Breast epithelium (tissue), 3 donors: ENCODE data around the gene CHD5.

ENCODE experiments used
- POLR2A ChIP-seq: fragments of 450-650 bp; IDR thresholded peaks from one replicate; pipeline ENCODE4 v1.6.1; 2016; ENCODE audit warnings: antibody characterized with exemption, mild to moderate bottlenecking, moderate library complexity
- TF ChIP-seq, protein P1 (sequence below), 3 donors: fragments of 450-650 bp; IDR thresholded peaks; one replicate each; pipeline ENCODE4 v1.5.1; 2016 to 2017; ENCODE audit warnings: antibody characterized with exemption in 3 of 3, mild to moderate bottlenecking in 3 of 3, moderate library complexity in 3 of 3

- TF ChIP-seq, protein P1, sequence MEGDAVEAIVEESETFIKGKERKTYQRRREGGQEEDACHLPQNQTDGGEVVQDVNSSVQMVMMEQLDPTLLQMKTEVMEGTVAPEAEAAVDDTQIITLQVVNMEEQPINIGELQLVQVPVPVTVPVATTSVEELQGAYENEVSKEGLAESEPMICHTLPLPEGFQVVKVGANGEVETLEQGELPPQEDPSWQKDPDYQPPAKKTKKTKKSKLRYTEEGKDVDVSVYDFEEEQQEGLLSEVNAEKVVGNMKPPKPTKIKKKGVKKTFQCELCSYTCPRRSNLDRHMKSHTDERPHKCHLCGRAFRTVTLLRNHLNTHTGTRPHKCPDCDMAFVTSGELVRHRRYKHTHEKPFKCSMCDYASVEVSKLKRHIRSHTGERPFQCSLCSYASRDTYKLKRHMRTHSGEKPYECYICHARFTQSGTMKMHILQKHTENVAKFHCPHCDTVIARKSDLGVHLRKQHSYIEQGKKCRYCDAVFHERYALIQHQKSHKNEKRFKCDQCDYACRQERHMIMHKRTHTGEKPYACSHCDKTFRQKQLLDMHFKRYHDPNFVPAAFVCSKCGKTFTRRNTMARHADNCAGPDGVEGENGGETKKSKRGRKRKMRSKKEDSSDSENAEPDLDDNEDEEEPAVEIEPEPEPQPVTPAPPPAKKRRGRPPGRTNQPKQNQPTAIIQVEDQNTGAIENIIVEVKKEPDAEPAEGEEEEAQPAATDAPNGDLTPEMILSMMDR (IDR thresholded peaks at IDR 0.05) = no peak
- TF ChIP-seq POLR2A = no peak
Measured at GRCh38 chr1:6097824-6098223, 82.3 kb downstream of the CHD5 start.
